CD14-positive monocyte (primary cell): ENCODE results near the gene HLCS. TPM values are rescaled to one million over a fixed set of nuclear protein-coding genes. Genes with fewer than 3 reads are reported as not detected.

ENCODE experiments used
- DNase-seq, 3 donors: peaks; one replicate each; pipeline ENCODE4 v3.0.0-alpha.2; 2011 to 2022
- H2AFZ ChIP-seq: 2 replicates; pipeline ENCODE4 v1.6.0; 2012; ENCODE audit warnings: mild to moderate bottlenecking, low read depth, low read length, inconsistent platforms; ENCODE audit not compliant: insufficient read depth, poor library complexity, severe bottlenecking
- H3K27ac ChIP-seq, 2 donors: 1 replicate in 1 of 2; 2 replicates in 1 of 2; pipeline ENCODE4 v1.5.1; 2012 to 2013; ENCODE audit warnings: low read length in 2 of 2, control low read depth in 1 of 2, inconsistent platforms in 1 of 2, low read depth in 1 of 2, mild to moderate bottlenecking in 1 of 2
- H3K27me3 ChIP-seq, 2 donors: one replicate each; pipeline versions ENCODE4 v1.6.0 to v1.6.1; 2011 to 2013; ENCODE audit warnings: low read length in 2 of 2; ENCODE audit not compliant: control insufficient read depth in 2 of 2, insufficient read depth in 2 of 2
- H3K36me3 ChIP-seq, 2 donors: replicated peaks in 1 of 2; 1 replicate in 1 of 2; 2 replicates in 1 of 2; pipeline versions ENCODE4 v1.5.1 to v1.6.1; 2012 to 2013; ENCODE audit warnings: low read length in 2 of 2, control low read depth in 1 of 2, inconsistent platforms in 1 of 2, mild to moderate bottlenecking in 1 of 2; ENCODE audit not compliant: insufficient read depth in 2 of 2, control insufficient read depth in 1 of 2
- H3K4me1 ChIP-seq, 2 donors: 1 replicate in 1 of 2; 2 replicates in 1 of 2; pipeline versions ENCODE4 v1.5.1 to v1.6.1; 2012 to 2013; ENCODE audit warnings: low read length in 2 of 2, control low read depth in 1 of 2, inconsistent platforms in 1 of 2, mild to moderate bottlenecking in 1 of 2, moderate library complexity in 1 of 2; ENCODE audit not compliant: insufficient read depth in 2 of 2, control insufficient read depth in 1 of 2
- H3K4me2 ChIP-seq: replicated peaks from 2 replicates; pipeline ENCODE3; 2012; ENCODE audit warnings: low read length, moderate library complexity, mild to moderate bottlenecking; ENCODE audit not compliant: poor library complexity, severe bottlenecking; ENCODE audit errors: extremely low read depth
- H3K4me3 ChIP-seq, 3 experiments: fragments of 200-600 bp in 1 of 3; sonication (generic) in 1 of 3; replicated peaks in 1 of 3; 1 replicate in 2 of 3; 2 replicates in 1 of 3; pipeline ENCODE4 v1.5.1; 2011 to 2013; ENCODE audit warnings: low read length in 3 of 3, mild to moderate bottlenecking in 3 of 3, control low read depth in 2 of 3, low read depth in 2 of 3, inconsistent platforms in 1 of 3, moderate library complexity in 1 of 3
- H3K79me2 ChIP-seq: 2 replicates; pipeline ENCODE4 v1.6.0; 2012; ENCODE audit warnings: mild to moderate bottlenecking, control low read depth, inconsistent platforms, low read length, moderate library complexity; ENCODE audit not compliant: insufficient read depth
- H3K9ac ChIP-seq: 2 replicates; pipeline ENCODE4 v1.6.0; 2017; ENCODE audit warnings: low read length, mild to moderate bottlenecking; ENCODE audit not compliant: insufficient read depth, poor library complexity, severe bottlenecking
- H3K9me3 ChIP-seq, 2 donors: replicated peaks in 1 of 2; 1 replicate in 1 of 2; 2 replicates in 1 of 2; pipeline versions ENCODE4 v1.5.1 to v1.6.1; 2012 to 2013; ENCODE audit warnings: low read length in 2 of 2, control low read depth in 1 of 2; ENCODE audit not compliant: control insufficient read depth in 1 of 2, insufficient read depth in 1 of 2
- H4K20me1 ChIP-seq: 2 replicates; pipeline ENCODE4 v1.6.0; 2012; ENCODE audit warnings: mild to moderate bottlenecking, low read length, control low read depth, moderate library complexity; ENCODE audit not compliant: insufficient read depth
- H3K27ac Mint-ChIP-seq, 7 donors: one replicate each; pipeline ENCODE4 v1.8.0; 2020; ENCODE audit warnings: mild to moderate bottlenecking in 7 of 7, mixed read lengths in 7 of 7, moderate library complexity in 6 of 7, inconsistent platforms in 2 of 7
- H3K27me3 Mint-ChIP-seq, 3 donors: one replicate each; pipeline ENCODE4 v1.8.0; 2021 to 2022; ENCODE audit warnings: low read depth in 3 of 3, mild to moderate bottlenecking in 3 of 3, mixed read lengths in 3 of 3, moderate library complexity in 3 of 3, inconsistent platforms in 1 of 3
- H3K36me3 Mint-ChIP-seq, 2 donors: one replicate each; pipeline ENCODE4 v1.8.0; 2020; ENCODE audit warnings: mixed read lengths in 2 of 2, inconsistent platforms in 1 of 2, mild to moderate bottlenecking in 1 of 2
- H3K4me1 Mint-ChIP-seq: one replicate; pipeline ENCODE4 v1.8.0; 2020; ENCODE audit warnings: mild to moderate bottlenecking, mixed read lengths
- H3K4me3 Mint-ChIP-seq, 2 donors: one replicate each; pipeline ENCODE4 v1.8.0; 2020; ENCODE audit warnings: mild to moderate bottlenecking in 2 of 2, mixed read lengths in 2 of 2, moderate library complexity in 1 of 2
- H3K9me3 Mint-ChIP-seq, 7 donors: one replicate each; pipeline ENCODE4 v1.8.0; 2020 to 2022; ENCODE audit warnings: mixed read lengths in 7 of 7, mild to moderate bottlenecking in 6 of 7, moderate library complexity in 6 of 7, inconsistent platforms in 2 of 7
- WGBS: methylation state at CpG from one replicate; pipeline ENCODE4 v1.1.5; 2013; ENCODE audit warnings: missing lambda C conversion rate; ENCODE audit not compliant: insufficient coverage; 5-methylcytosine and 5-hydroxymethylcytosine counted together
- intact Hi-C, 2 donors: fragments of 100-400 bp; cut with micrococcal nuclease; formaldehyde crosslinking; loops; one replicate each; pipeline versions ENCODE4 v1.15.0 to v1.15.1; 2023
- polyA plus RNA-seq, 3 donors: library from polyadenylated mRNA; depleted of rRNA in 1 of 3; unstranded in 2 of 3; stranded (reverse) in 1 of 3; fragments of 300-500 nt in 2 of 3; fragments of >200 nt in 1 of 3; fragmentation: Illumina TruSeq in 2 of 3; gene quantifications; 1 replicate in 2 of 3; 2 replicates in 1 of 3; pipeline ENCODE4 v1.2.3, GENCODE V29; 2012 to 2021
- TF ChIP-seq, protein P1 (sequence below): fragments of 200-600 bp; IDR thresholded peaks from one replicate; pipeline ENCODE4 v1.8.0; 2022; ENCODE audit warnings: antibody characterized with exemption, mild to moderate bottlenecking

Gene HLCS
- polyA plus RNA-seq, 3 donors: 2.1 to 3.1 (median 2.2) TPM

- Histone ChIP-seq H3K27ac (no peak overlapping the region), H3K79me2 (no peaks in the 10 kb centered on the region), H3K9me3 (no peaks in the 10 kb centered on the region), H4K20me1 (no peaks in the 10 kb centered on the region), H3K36me3 (no peaks in the 10 kb centered on the region), H3K4me3 (no peak overlapping the region), H3K27me3 (no peaks in the 10 kb centered on the region), H3K4me1 (no peaks in the 10 kb centered on the region), H2AFZ (no peak overlapping the region), H3K4me2 (no peak overlapping the region), H3K9ac (no peak overlapping the region)
- Mint-ChIP-seq H3K4me3 (no peak overlapping the region), H3K27me3 (peaks cover 0 to 3% (median 0%) of the 10 kb centered on the region in 3 donors), H3K27ac (no peak overlapping the region), H3K4me1 (no peaks in the 10 kb centered on the region), H3K9me3 (no peaks in the 10 kb centered on the region), H3K36me3 (peaks cover 0 to 3% of the 10 kb centered on the region in 2 donors)
- intact Hi-C loops: no loop called here
- TF ChIP-seq, protein P1, sequence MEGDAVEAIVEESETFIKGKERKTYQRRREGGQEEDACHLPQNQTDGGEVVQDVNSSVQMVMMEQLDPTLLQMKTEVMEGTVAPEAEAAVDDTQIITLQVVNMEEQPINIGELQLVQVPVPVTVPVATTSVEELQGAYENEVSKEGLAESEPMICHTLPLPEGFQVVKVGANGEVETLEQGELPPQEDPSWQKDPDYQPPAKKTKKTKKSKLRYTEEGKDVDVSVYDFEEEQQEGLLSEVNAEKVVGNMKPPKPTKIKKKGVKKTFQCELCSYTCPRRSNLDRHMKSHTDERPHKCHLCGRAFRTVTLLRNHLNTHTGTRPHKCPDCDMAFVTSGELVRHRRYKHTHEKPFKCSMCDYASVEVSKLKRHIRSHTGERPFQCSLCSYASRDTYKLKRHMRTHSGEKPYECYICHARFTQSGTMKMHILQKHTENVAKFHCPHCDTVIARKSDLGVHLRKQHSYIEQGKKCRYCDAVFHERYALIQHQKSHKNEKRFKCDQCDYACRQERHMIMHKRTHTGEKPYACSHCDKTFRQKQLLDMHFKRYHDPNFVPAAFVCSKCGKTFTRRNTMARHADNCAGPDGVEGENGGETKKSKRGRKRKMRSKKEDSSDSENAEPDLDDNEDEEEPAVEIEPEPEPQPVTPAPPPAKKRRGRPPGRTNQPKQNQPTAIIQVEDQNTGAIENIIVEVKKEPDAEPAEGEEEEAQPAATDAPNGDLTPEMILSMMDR: no peak
- no peak for DNase-seq
- WGBS: 97% methylated on average over 14 of the region's 18 CpGs
These were observed 43.6 kb downstream of the HLCS start for GRCh38 chr21:36922861-36923260.

DNA sequence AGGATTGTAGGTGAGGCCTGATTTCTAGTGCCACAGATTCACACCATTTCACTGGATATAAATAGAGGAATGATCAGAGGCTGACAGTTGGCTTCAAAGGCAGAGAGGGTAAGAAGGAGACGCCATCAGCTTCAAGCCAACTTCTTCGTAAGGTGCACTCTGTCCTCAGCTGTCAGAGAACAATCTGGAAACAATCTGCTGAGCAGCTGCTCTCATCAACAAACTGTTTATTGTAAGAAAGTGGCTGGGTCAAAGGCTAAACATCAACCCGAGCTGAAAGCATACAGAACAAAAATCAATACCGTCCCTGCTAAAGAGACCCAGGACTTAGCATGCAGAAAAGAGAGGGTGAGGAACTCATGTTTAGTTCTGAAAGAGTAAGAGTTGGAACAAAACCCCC, 48.2 kb downstream of the HLCS start:
- TF ChIP-seq, protein P1: no peak
- no peak overlapping the region for H3K9ac ChIP-seq
- H3K4me1 Mint-ChIP-seq: no peaks in the 10 kb centered on the region
- H3K9me3 ChIP-seq: no peaks in the 10 kb centered on the region
- intact Hi-C loops: no loop called here
- H3K27ac ChIP-seq: no peak overlapping the region
- no peak overlapping the region for H3K27ac Mint-ChIP-seq
- H2AFZ ChIP-seq: no peak overlapping the region
- H4K20me1 ChIP-seq: no peaks in the 10 kb centered on the region
- H3K4me1 ChIP-seq: no peaks in the 10 kb centered on the region
- peaks cover 0 to 3% (median 0%) of the 10 kb centered on the region in 3 donors for H3K27me3 Mint-ChIP-seq
- no peaks in the 10 kb centered on the region for H3K9me3 Mint-ChIP-seq
- H3K4me3 ChIP-seq: no peak overlapping the region
- H3K4me3 Mint-ChIP-seq: no peak overlapping the region
- no peaks in the 10 kb centered on the region for H3K79me2 ChIP-seq
- no peak overlapping the region for H3K4me2 ChIP-seq
- H3K36me3 ChIP-seq: no peaks in the 10 kb centered on the region
- H3K27me3 ChIP-seq: no peaks in the 10 kb centered on the region
- no peak for DNase-seq
- WGBS: no CpG with 5 or more reads among the region's 4 CpGs
- H3K36me3 Mint-ChIP-seq: no peaks in the 10 kb centered on the region
